Hematopoietic multipotent progenitor cell treated with erythropoietin and hydrocortisone succinate and interleukin-3 and kit ligand, for 4 days (in vitro differentiated cells): ENCODE data around the gene ZNF683.
"Not testable (repeated sequence)": the region's sequence is repeated elsewhere in the genome, so short reads cannot be mapped to it uniquely, and the experiment has no call there.

Experiments
- DNase-seq: peaks from one replicate; pipeline ENCODE4 v3.0.0-alpha.2; 2015

The ZNF683 gene

DNA sequence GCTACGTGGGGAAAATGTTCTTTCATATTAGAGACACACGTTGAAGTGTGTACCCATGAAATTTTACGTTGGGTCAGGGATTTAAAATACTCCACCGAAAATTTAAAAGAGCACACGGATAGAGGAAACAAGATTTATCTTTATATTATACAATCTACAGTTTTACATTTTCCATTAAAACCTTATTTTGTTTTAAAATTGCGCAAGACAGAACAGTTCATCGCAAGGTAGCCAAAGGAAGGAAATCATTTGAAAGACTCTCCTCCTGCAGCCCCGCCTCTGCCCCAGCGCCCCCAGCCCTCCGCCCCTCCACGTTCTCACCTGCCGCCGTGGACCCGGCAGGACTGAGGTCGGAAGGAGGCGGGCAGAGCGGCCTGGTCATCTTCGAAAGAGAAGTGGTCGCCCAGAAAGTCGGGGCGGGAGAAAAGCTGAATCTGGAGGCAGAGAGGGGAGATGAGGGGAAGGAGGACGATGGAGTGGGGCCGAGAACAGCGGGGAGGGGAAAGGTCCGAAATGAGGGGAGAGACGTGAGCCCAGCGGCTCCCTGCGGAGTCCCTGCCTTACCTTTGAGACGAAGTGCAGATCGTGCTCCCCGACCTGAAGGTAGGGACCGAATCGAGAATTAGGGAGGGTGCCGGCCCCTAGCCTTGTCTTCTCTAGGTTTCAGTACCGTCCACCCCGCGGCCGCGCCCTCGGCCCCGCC lies 36.6 kb downstream of the ZNF683 start:
- DNase-seq: no peak

GRCh38 chr1:26333312-26333711 lies 39.2 kb downstream of the ZNF683 start:
- not testable (repeated sequence) for DNase-seq

GRCh38 chr1:26330276-26330675 lies 42.3 kb downstream of the ZNF683 start:
- DNase-seq: peak; percentile 17

DNA sequence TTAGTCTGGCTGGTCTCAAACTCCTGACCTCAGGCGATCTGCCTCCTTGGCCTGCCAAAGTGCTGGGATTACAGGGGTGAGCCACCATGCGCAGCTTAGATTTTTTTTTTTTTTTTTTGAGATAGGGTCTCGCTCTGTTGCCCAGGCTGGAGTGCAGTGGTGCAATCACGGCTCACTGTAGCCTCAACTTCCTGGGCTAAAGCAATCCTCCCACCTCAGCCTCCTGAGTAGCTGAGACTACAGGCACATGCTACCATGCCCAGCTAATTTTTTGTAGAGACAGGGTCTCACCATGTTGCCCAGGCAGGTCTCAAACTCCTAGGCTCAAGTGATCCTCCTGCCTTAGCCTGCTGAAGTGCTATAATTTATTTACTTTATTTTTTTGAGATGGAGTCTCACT lies 43.2 kb downstream of the ZNF683 start:
- DNase-seq: not testable (repeated sequence)

- DNase-seq: no peak
Observed at GRCh38 chr1:26328597-26328996, 44.0 kb downstream of the ZNF683 start.

DNA sequence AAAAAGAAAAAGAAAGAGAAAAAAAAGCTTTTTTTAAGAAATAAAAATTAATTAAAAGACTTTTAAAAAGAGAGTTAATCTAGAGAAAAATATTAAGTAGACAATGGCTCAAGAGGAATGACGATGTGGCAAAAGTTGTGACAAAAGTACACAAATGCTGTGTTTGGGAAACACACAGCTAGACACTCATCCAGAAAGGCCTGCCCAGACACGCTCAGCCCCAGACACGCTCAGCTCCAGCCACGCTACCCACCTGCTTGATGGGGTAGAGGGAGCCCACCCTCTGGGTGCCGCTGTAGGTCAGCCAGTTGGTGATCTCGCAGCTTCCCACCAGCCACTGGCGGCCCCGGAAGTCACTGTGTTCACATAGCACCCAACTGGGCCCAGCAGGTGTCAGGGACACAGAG lies 44.6 kb downstream of the ZNF683 start:
- no peak for DNase-seq

- DNase-seq: no peak
Observed at GRCh38 chr1:26324550-26324949, 48.0 kb downstream of the ZNF683 start.

GRCh38 chr1:26323382-26323781 lies 49.2 kb downstream of the ZNF683 start:
- no peak for DNase-seq

DNA sequence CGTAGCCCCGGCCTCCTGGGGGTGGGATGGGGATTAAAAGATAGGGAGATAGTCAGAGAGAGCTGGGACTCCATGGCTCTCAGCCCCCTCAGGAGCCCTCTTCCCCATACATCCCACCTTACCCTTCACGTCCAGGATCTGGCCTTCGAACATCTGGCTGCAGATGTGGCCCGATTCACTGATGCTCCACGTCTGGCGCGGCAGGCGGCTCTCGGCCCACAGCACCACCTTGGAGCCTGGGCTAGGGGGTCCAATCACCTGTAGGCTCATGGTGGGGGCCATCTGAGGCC lies 50.6 kb downstream of the ZNF683 start:
- no peak for DNase-seq

- DNase-seq: peak; percentile 96
Observed at GRCh38 chr1:26321315-26322041, 51.1 kb downstream of the ZNF683 start.

GRCh38 chr1:26320896-26321295 lies 51.7 kb downstream of the ZNF683 start:
- DNase-seq: no peak

DNA sequence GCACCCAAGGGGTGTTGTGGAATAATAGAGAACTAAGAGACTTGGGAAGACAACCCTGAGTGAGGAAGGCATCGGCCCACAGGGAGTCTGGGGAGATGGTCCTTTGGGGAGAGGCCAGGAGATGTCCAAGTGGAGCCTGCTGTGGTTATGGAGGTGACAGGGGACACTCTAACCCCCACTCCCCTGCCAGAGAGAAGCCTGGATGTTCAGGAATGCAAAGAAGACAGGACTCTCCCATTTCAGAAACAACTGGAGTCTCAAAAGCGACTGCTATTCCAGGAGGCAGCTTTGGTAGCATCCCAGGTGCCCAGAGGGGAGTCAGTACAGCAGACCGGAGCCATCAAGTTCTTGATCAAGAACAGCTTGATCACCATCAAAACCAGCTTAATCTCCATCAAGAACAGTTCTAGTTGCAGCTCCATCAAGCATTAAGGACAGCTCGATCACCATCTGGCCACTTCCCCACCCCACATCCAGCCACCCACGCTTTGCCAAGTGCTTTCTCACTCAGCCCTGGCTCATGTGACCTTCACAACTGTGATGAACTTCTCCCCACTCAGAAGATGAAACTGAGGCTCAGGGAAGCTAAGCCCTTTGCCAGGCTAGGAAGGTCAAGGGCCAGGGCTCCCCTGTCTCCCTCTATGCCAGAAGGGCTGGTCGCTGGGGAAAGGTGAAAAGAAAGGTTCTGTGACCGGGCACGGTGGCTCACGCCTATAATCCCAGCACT lies 54.0 kb downstream of the ZNF683 start:
- DNase-seq: peak; percentile 69

GRCh38 chr1:26317612-26318337 lies 54.8 kb downstream of the ZNF683 start, which contains the start of gene CD52:
TSS of gene CD52 (plus strand) at chr1:26317958. CDS start at chr1:26318018, 60 bp downstream.
- peak; percentile 84 for DNase-seq

DNA sequence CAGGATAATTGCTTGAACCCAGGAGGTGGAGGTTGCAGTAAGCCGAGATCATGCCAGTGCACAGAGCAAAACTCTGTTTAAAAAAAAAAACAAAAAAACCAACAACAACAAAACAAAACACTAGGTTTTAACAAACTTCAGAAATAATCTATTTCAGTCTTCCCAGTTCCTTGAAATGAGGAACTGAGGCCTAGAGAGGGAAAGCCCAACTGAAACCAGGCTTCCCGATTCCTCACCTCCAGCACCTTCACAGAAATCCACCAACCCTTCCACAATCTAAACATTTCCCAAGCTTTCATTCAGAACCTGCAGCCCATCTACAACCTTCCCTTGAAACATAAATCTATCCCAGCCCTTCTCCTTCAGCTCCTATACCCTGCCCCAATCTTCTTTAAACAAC lies 55.4 kb downstream of the ZNF683 start:
- DNase-seq: no peak

DNA sequence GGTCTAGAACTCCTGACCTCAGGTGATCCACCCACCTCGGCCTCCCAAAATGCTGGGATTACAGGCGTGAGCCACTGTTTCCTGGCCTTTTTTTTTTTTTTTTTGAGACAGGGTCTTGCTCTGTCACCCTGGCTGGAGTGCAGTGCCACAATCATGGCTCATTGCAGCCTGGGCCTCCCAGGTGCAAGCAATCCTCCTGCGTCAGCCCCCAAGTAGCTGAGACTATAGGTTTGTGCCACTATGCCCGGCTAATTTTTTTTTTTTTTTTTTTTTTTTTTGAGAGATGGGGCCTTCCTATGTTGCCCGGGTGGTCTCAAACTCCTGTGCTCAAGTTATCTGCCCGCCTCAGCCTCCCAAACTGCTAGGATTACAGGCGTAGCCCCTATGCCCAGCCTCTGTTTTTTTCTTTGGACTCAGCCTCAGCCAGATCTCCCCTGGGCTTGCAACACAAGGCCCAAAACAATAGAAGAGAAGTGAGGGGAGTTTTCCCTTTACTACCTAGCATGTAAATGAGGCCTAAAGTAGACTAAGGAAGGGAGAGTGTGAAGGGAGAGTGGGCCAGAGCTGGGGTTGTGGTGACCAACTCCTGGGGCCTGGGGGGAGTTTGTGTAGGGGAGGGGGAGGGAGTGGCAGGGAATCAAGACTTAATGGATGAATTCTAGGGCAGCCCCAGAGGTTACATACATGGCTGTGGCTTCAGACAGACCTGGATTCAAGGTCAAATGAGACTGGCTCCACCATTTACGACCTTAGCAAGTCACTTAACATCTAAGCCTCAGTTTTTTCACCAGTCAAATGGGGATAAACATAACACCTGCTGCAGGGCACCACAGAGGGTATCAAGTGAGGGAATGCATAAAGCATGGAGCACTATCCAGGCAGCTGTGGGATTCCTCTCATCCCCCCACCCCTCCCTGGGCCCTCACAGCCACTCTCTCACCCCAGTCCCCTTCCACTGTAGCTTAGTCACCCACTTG lies 56.4 kb downstream of the ZNF683 start:
- DNase-seq: no peak

DNA sequence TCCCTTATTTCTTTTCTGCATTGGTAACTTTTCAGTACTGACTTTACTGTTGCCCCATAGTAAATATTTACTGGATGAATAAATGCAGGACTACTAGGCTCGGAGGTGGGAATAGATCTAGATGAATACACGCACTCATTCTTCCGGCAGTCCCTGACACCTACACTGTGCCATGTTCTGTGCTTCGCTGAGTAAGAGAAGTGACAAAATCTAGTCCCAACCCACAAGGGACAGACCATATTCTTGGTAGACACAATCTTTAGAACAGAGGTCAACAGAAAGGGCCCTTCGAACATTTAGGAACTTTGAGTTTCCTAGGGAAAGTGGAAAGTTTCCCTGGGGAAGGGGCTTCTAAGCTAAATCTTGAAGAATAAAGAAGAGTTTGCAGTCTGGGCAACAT lies 58.0 kb downstream of the ZNF683 start:
- DNase-seq: no peak
